Liver (tissue), 3 donors: ENCODE data around the gene UBE2E2.

ENCODE experiments used
- ATF3 ChIP-seq: IDR thresholded peaks from 2 replicates; pipeline ENCODE4 v1.6.1; 2016; ENCODE audit warnings: antibody characterized with exemption
- CTCF ChIP-seq: fragments of 150-350 bp; IDR thresholded peaks from 2 replicates; pipeline ENCODE4 v1.5.1; 2017; ENCODE audit warnings: improper control_type of control experiment, low read depth, low read length; ENCODE audit not compliant: missing input control
- GABPA ChIP-seq, 2 donors: IDR thresholded peaks in 1 of 2; conservative IDR thresholded peaks in 1 of 2; 2 replicates each; pipeline ENCODE4 v1.6.1; 2016; ENCODE audit warnings: antibody characterized with exemption in 2 of 2, mild to moderate bottlenecking in 1 of 2, moderate library complexity in 1 of 2
- JUND ChIP-seq, 2 donors: IDR thresholded peaks; 2 replicates each; pipeline ENCODE4 v1.6.1; 2016; ENCODE audit warnings: antibody characterized with exemption in 2 of 2
- RAD21 ChIP-seq, 2 donors: IDR thresholded peaks; 2 replicates each; pipeline ENCODE4 v1.6.1; 2016; ENCODE audit warnings: antibody characterized with exemption in 2 of 2, mild to moderate bottlenecking in 2 of 2
- donor health status: healthy.
- donor health status: healthy.

- TF ChIP-seq CTCF: no peak
- TF ChIP-seq JUND (IDR thresholded peaks at IDR 0.05): no peak
- TF ChIP-seq ATF3: no peak
- no peak for TF ChIP-seq GABPA (IDR thresholded peaks at IDR 0.05 in 1 of 2, conservative IDR thresholded peaks at IDR 0.05 in 1 of 2)
- no peak for TF ChIP-seq RAD21 (IDR thresholded peaks at IDR 0.05)
Observed at GRCh38 chr3:23485922-23486321, 282.8 kb downstream of the UBE2E2 start.
